MM.1S (cell line): ENCODE results near the gene NOL4L.

Experiments used
- DNase-seq: peaks from one replicate; pipeline ENCODE4 v3.0.0-alpha.2; 2015
- H2AFZ ChIP-seq: fragments of 300-600 bp; sonication (generic); 2 replicates; pipeline ENCODE4 v1.6.0; 2016; ENCODE audit warnings: antibody characterized with exemption, low read length
- H3F3A ChIP-seq: fragments of 300-600 bp; sonication (generic); 2 replicates; pipeline ENCODE4 v1.6.1; 2016; ENCODE audit warnings: mild to moderate bottlenecking, antibody characterized with exemption, low read length, moderate library complexity, mixed read lengths; ENCODE audit not compliant: insufficient read depth
- H3K27ac ChIP-seq: fragments of 300-600 bp; sonication (generic); 2 replicates; pipeline ENCODE4 v1.5.1; 2016; ENCODE audit warnings: mild to moderate bottlenecking, low read length
- H3K27me3 ChIP-seq: fragments of 300-600 bp; sonication (generic); replicated peaks from 2 replicates; pipeline ENCODE4 v1.6.0; 2016; ENCODE audit warnings: low read length; ENCODE audit not compliant: insufficient read depth
- H3K36me3 ChIP-seq: fragments of 300-600 bp; sonication (generic); replicated peaks from 2 replicates; pipeline ENCODE4 v1.6.1; 2016; ENCODE audit warnings: mild to moderate bottlenecking, low read length, mixed read lengths; ENCODE audit not compliant: insufficient read depth
- H3K4me1 ChIP-seq: fragments of 300-600 bp; sonication (generic); 2 replicates; pipeline ENCODE4 v1.6.1; 2016; ENCODE audit warnings: low read length, mixed read lengths
- H3K4me2 ChIP-seq: fragments of 300-600 bp; sonication (generic); 2 replicates; pipeline ENCODE4 v1.6.0; 2016; ENCODE audit warnings: low read depth, low read length
- H3K4me3 ChIP-seq: fragments of 300-600 bp; sonication (generic); 2 replicates; pipeline ENCODE4 v1.5.1; 2016; ENCODE audit warnings: low read length, mixed read lengths
- H3K79me2 ChIP-seq: fragments of 300-600 bp; sonication (generic); 2 replicates; pipeline ENCODE4 v1.6.1; 2016; ENCODE audit warnings: mixed run types, low read length, mixed read lengths
- H3K9ac ChIP-seq: fragments of 300-600 bp; sonication (generic); 2 replicates; pipeline ENCODE4 v1.6.1; 2016; ENCODE audit warnings: low read length, mixed read lengths
- H3K9me2 ChIP-seq: fragments of 300-600 bp; sonication (generic); replicated peaks from 2 replicates; pipeline ENCODE4 v1.6.1; 2016; ENCODE audit warnings: mild to moderate bottlenecking, low read length, mixed read lengths; ENCODE audit not compliant: insufficient read depth
- H3K9me3 ChIP-seq: fragments of 300-600 bp; sonication (generic); replicated peaks from 2 replicates; pipeline ENCODE4 v1.6.1; 2016; ENCODE audit warnings: mild to moderate bottlenecking, low read length, mixed read lengths; ENCODE audit not compliant: insufficient read depth
- H4K20me1 ChIP-seq: fragments of 300-600 bp; sonication (generic); 2 replicates; pipeline ENCODE4 v1.6.1; 2016; ENCODE audit warnings: mild to moderate bottlenecking, low read length, moderate library complexity, mixed read lengths; ENCODE audit not compliant: insufficient read depth
- EZH2 ChIP-seq: fragments of 300-600 bp; sonication (generic); optimal IDR thresholded peaks from 2 replicates; pipeline ENCODE3; 2017; ENCODE audit warnings: low read depth, mild to moderate bottlenecking, antibody characterized with exemption, low read length, mixed read lengths
- EZH2phosphoT487 ChIP-seq: fragments of 300-600 bp; sonication (generic); IDR thresholded peaks from 2 replicates; pipeline ENCODE4 v1.6.1; 2018; ENCODE audit warnings: antibody characterized with exemption, low read length
- TF ChIP-seq, protein P1 (sequence below): fragments of 300-600 bp; sonication (generic); IDR thresholded peaks from 2 replicates; pipeline ENCODE4 v1.5.1; 2016; ENCODE audit warnings: antibody characterized with exemption, low read length, mixed read lengths

The NOL4L gene, protein sequence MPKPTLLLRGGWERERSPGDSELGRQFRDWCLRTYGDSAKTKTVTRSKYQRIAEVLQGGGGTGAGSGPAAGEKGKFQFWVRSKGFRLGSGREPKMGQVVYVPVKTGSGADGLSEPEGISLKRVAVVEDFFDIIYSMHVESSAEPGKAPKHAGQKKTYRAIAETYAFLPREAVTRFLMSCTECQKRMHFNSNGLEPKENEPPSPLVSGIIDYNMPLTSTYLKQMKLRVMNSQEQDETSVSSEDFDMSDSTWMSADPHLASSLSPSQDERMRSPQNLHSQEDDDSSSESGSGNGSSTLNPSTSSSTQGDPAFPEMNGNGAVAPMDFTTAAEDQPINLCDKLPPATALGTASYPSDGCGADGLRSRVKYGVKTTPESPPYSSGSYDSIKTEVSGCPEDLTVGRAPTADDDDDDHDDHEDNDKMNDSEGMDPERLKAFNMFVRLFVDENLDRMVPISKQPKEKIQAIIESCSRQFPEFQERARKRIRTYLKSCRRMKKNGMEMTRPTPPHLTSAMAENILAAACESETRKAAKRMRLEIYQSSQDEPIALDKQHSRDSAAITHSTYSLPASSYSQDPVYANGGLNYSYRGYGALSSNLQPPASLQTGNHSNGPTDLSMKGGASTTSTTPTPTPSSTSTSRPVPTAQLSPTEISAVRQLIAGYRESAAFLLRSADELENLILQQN

DNA sequence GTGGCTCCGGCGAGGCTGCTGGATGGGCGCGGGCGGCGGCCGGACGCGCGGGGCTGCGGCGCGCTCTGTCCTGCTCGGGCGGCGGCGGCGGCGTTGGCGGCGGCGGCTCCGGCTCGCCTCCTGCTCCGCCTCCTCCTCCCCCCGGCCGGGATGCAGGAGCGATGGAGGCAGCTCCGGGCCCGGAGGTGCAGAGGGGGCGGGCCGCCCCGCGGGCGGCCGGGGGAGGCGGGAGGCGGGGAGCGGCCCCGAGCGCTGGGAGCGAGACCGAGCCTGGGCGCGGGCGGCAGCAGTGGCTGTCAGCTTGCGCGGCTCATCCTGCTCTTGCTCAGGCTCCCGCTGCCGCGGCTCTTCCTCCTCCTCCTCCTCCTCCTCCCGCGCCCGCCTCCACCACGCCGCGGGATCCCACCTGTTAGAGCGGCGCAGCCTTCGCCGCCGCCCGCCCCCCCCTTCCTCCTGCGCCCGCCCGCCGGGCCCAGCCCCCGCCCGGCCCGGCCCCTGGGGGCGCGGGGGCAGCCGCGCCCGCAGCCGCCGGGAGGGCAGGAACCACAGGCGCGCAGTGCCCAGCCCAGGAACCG, at the start of gene NOL4L:
Gene NOL4L, minus strand, starts transcription at position 323 of the 575 bp plus-strand sequence. CDS start 443 bp downstream, outside the sequence.
- Histone ChIP-seq H3K9me2 (no peaks in the 10 kb centered on the region), H3F3A (no peaks in the 10 kb centered on the region), H2AFZ (no peak within 1 kb of the TSS), H3K36me3 (no peaks in the 10 kb centered on the region), H3K4me2 (peak within 1 kb of the TSS; percentile 65), H3K27ac (no peak within 1 kb of the TSS), H3K27me3 (peaks cover 41% of the 10 kb centered on the region), H3K4me3 (peak within 1 kb of the TSS; percentile 60; the same call in 1 of the 2 replicates), H3K9me3 (no peaks in the 10 kb centered on the region), H3K79me2 (no peaks in the 10 kb centered on the region), H4K20me1 (no peaks in the 10 kb centered on the region), H3K9ac (no peak within 1 kb of the TSS), H3K4me1 (no peaks in the 10 kb centered on the region)
- no peak for TF ChIP-seq EZH2phosphoT487
- TF ChIP-seq EZH2: no peak
- TF ChIP-seq, protein P1, sequence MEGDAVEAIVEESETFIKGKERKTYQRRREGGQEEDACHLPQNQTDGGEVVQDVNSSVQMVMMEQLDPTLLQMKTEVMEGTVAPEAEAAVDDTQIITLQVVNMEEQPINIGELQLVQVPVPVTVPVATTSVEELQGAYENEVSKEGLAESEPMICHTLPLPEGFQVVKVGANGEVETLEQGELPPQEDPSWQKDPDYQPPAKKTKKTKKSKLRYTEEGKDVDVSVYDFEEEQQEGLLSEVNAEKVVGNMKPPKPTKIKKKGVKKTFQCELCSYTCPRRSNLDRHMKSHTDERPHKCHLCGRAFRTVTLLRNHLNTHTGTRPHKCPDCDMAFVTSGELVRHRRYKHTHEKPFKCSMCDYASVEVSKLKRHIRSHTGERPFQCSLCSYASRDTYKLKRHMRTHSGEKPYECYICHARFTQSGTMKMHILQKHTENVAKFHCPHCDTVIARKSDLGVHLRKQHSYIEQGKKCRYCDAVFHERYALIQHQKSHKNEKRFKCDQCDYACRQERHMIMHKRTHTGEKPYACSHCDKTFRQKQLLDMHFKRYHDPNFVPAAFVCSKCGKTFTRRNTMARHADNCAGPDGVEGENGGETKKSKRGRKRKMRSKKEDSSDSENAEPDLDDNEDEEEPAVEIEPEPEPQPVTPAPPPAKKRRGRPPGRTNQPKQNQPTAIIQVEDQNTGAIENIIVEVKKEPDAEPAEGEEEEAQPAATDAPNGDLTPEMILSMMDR: no peak
- DNase-seq: no peak

DNA sequence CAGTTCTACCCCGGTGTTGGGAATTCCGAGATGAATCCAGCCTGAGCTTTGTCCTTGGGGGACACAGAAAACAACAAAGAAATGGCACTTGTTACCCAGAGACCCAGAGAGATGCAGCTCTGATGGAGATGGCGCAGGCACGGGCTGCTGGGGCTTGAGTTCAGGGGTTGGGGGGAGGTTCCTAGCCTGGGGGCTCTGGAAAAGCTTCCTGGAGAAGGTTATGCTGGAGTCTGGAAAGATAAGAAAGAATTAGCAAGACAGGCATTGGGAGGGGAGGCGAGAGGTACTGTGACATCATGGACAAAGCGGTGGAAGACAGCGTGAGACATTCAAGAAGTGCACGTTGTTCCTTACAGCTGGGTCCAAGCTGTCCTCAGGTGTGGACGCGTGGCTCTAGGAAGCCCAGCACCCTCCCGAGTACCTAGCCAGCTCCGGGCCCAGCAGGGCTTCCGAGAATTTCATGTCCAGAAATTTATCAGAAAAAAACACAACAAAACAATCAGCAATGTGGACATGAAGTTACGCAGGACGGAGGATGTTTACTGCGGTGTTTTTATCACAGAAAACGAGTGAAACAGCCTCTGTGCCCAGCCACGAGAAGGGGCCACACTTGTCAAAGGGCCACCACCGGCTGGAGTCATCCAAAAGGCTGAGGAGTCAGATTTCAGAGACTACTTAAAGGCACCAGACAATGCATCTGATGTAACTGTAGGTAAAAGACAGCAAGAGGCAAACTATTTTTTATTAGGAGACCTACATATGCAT, 49.1 kb upstream of the NOL4L start:
- H3K27me3 ChIP-seq: peaks cover 15% of the 10 kb centered on the region
- H3K79me2 ChIP-seq: no peaks in the 10 kb centered on the region
- no peaks in the 10 kb centered on the region for H3K9me2 ChIP-seq
- H3K9me3 ChIP-seq: no peaks in the 10 kb centered on the region
- no peaks in the 10 kb centered on the region for H3F3A ChIP-seq
- H2AFZ ChIP-seq: no peak overlapping the region
- H3K27ac ChIP-seq: no peak overlapping the region
- no peak for DNase-seq
- H4K20me1 ChIP-seq: no peaks in the 10 kb centered on the region
- no peaks in the 10 kb centered on the region for H3K4me1 ChIP-seq
- H3K9ac ChIP-seq: no peak overlapping the region
- H3K4me2 ChIP-seq: no peak overlapping the region
- no peaks in the 10 kb centered on the region for H3K36me3 ChIP-seq
- H3K4me3 ChIP-seq: no peak overlapping the region
- TF ChIP-seq EZH2phosphoT487: no peak
- no peak for TF ChIP-seq EZH2
- TF ChIP-seq, protein P1: no peak

DNA sequence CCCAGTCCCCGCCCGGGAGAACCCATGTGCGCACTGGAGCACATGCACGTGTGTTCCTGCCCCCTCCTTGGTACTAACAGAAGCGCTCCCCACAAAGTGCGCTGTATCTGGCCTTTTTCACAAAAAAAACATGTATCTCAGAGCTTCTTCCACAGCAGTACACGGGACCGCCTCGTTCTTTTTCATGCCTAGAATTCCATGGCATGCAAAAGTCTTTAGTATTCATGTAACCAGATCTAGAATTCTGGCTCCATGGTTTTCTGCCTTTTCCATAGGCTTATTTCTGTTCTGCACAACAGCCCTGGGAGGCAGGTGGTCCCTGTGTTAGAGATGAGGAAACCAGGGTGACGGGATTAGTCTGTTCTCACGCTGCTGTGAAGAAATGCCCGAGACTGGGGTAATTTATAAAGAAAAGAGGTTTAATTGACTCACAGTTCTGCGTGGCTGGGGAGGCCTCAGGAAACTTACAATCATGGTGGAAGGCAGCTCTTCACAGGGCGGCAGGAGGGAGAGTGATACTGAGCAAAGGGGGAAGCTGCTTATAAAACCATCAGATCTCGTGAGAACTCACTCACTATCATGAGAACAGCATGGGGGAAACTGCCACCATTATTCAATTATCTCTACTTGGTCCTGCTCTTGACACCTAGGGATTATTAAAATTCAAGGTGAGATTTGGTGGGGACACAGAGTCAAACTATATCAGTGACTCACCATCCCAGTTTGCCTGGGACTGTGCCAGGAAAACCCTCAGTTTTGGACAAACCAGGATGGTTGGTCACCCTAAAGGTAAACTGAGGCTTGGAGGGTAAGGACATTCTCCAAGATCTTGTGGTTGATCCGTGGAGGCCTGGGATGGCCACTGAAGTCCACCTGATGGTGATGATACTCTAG, 47.6 kb upstream of the NOL4L start:
- Histone ChIP-seq H2AFZ (no peak overlapping the region), H3K36me3 (no peaks in the 10 kb centered on the region), H3K79me2 (no peaks in the 10 kb centered on the region)

More for the DNA sequence above, 47.6 kb upstream of the NOL4L start:
- TF ChIP-seq EZH2phosphoT487 (no peak), EZH2 (no peak)
- TF ChIP-seq, protein P1: no peak
- no peaks in the 10 kb centered on the region for H3K9me2 ChIP-seq
- H3K4me1 ChIP-seq: peaks cover 3% of the 10 kb centered on the region; the same call in 1 of the 2 replicates
- H3K27me3 ChIP-seq: peaks cover 15% of the 10 kb centered on the region
- no peak overlapping the region for H3K9ac ChIP-seq
- no peak overlapping the region for H3K27ac ChIP-seq
- no peaks in the 10 kb centered on the region for H4K20me1 ChIP-seq
- no peak overlapping the region for H3K4me2 ChIP-seq
- no peak for DNase-seq
- no peaks in the 10 kb centered on the region for H3K9me3 ChIP-seq
- H3K4me3 ChIP-seq: no peak overlapping the region
- no peaks in the 10 kb centered on the region for H3F3A ChIP-seq
